Activated naive CD4-positive, alpha-beta T cell treated with anti-CD3 and anti-CD28 coated beads for 36 hours (primary cell): ENCODE data around the gene MYL5. TPM values are rescaled to one million over a fixed set of nuclear protein-coding genes. Genes with fewer than 3 reads are reported as not detected.

ENCODE experiments used
- CTCF ChIA-PET: fragments of 350-600 bp; sonication (Branson Sonifier 250); formaldehyde crosslinking; loops from one replicate; lab custom pipeline; 2021; ENCODE audit warnings: antibody characterized with exemption; lab: Charles Lee
- DNase-seq: peaks from one replicate; pipeline ENCODE4 v3.0.0-alpha.2; 2020
- H3K27ac Mint-ChIP-seq: one replicate; pipeline ENCODE4 v1.8.0; 2021; ENCODE audit warnings: mild to moderate bottlenecking, mixed read lengths
- H3K27me3 Mint-ChIP-seq: one replicate; pipeline ENCODE4 v1.8.0; 2021; ENCODE audit warnings: low read depth, mixed read lengths
- H3K36me3 Mint-ChIP-seq: one replicate; pipeline ENCODE4 v1.8.0; 2021; ENCODE audit warnings: low read depth, mixed read lengths
- H3K4me1 Mint-ChIP-seq: one replicate; pipeline ENCODE4 v1.8.0; 2021; ENCODE audit warnings: low read depth, mixed read lengths
- H3K4me3 Mint-ChIP-seq: one replicate; pipeline ENCODE4 v1.8.0; 2021; ENCODE audit warnings: mild to moderate bottlenecking, moderate library complexity, mixed read lengths
- H3K9me3 Mint-ChIP-seq: one replicate; pipeline ENCODE4 v1.8.0; 2021; ENCODE audit warnings: mixed read lengths
- intact Hi-C: fragments of 100-400 bp; cut with micrococcal nuclease; formaldehyde crosslinking; loops from one replicate; pipeline ENCODE4 v1.15.1; 2023
- total RNA-seq, 2 experiments: library from RNA; stranded (reverse); gene quantifications; one replicate each; pipeline ENCODE4 v1.2.3, GENCODE V29; 2021

Gene MYL5
- total RNA-seq = 10 to 100 TPM; 12.0 to 12.9 TPM

GRCh38 chr4:674172-675035 is at the start of gene MYL5, which contains the start of gene ATP5ME:
Gene MYL5, plus strand, starts transcription at chr4:674542. Its CDS starts 3,485 bp downstream, at chr4:678027.
Gene ATP5ME, minus strand, starts transcription at chr4:674276. Its CDS starts 29 bp downstream, at chr4:674247.
- Mint-ChIP-seq H3K9me3 (no peaks in the 10 kb centered on the region), H3K4me3 (peak within 1 kb of the TSS; percentile 84), H3K4me1 (peaks cover 15% of the 10 kb centered on the region), H3K36me3 (peaks cover 23% of the 10 kb centered on the region), H3K27ac (peak within 1 kb of the TSS; percentile 84), H3K27me3 (no peaks in the 10 kb centered on the region)
- CTCF ChIA-PET = interaction anchor here (0.6 to 2.5 kb wide), 6 partner anchors 10 to 71 kb away, joined by 3 to 9 read pairs (median 4); no protein-coding TSS in a partner anchor
- DNase-seq = peak; percentile 97
- intact Hi-C loops = loop anchor here (1.0 to 10.0 kb wide), 8 partner anchors 10 to 673 kb away; partner anchors contain the start of genes PCGF3, PIGG, UVSSA and ZNF141

- Mint-ChIP-seq H3K36me3 (no peaks in the 10 kb centered on the region), H3K27ac (no peak within 1 kb of the TSS), H3K27me3 (peaks cover 8% of the 10 kb centered on the region), H3K4me1 (no peaks in the 10 kb centered on the region), H3K4me3 (no peak within 1 kb of the TSS), H3K9me3 (no peaks in the 10 kb centered on the region)
- intact Hi-C loops = no loop called here
- CTCF ChIA-PET = no interaction called here
- DNase-seq = no peak
Measured at GRCh38 chr4:624705-625590, 49.4 kb upstream of the MYL5 start, which contains the start of gene PDE6B. Gene PDE6B, plus strand, starts transcription at chr4:625573. Its CDS starts 54 bp downstream, at chr4:625627.

GRCh38 chr4:625631-626161 is 48.6 kb upstream of the MYL5 start:
- CTCF ChIA-PET = no interaction called here
- intact Hi-C loops = no loop called here
- Mint-ChIP-seq H3K36me3 (no peaks in the 10 kb centered on the region), H3K27ac (no peak overlapping the region), H3K4me1 (no peaks in the 10 kb centered on the region), H3K4me3 (no peak overlapping the region), H3K27me3 (peaks cover 5% of the 10 kb centered on the region), H3K9me3 (no peaks in the 10 kb centered on the region)
- DNase-seq = no peak

- H3K4me1 Mint-ChIP-seq = no peaks in the 10 kb centered on the region
- intact Hi-C loops = no loop called here
- H3K9me3 Mint-ChIP-seq = no peaks in the 10 kb centered on the region
- no peaks in the 10 kb centered on the region for H3K36me3 Mint-ChIP-seq
- CTCF ChIA-PET = no interaction called here
- DNase-seq = no peak
- H3K4me3 Mint-ChIP-seq = no peak overlapping the region
- H3K27ac Mint-ChIP-seq = no peak overlapping the region
- H3K27me3 Mint-ChIP-seq = peaks cover 5% of the 10 kb centered on the region
Measured at GRCh38 chr4:626201-627091, 47.9 kb upstream of the MYL5 start.

- Mint-ChIP-seq H3K4me3 (no peak overlapping the region), H3K4me1 (no peaks in the 10 kb centered on the region), H3K9me3 (peaks cover 2% of the 10 kb centered on the region), H3K27me3 (peaks cover 5% of the 10 kb centered on the region), H3K27ac (no peak overlapping the region), H3K36me3 (no peaks in the 10 kb centered on the region)
- intact Hi-C loops = no loop called here
- CTCF ChIA-PET = interaction anchor here (0.6 kb wide), 1 partner anchor 445 kb away, joined by 3 read pairs; no protein-coding TSS in a partner anchor
- DNase-seq = no peak
Measured at GRCh38 chr4:627347-628125, 46.8 kb upstream of the MYL5 start.

GRCh38 chr4:628311-628741 is 46.0 kb upstream of the MYL5 start:
- no peak overlapping the region for H3K4me3 Mint-ChIP-seq
- H3K4me1 Mint-ChIP-seq = no peaks in the 10 kb centered on the region
- H3K27ac Mint-ChIP-seq = no peak overlapping the region
- no peaks in the 10 kb centered on the region for H3K36me3 Mint-ChIP-seq
- peaks cover 5% of the 10 kb centered on the region for H3K9me3 Mint-ChIP-seq
- no peak for DNase-seq
- peaks cover 5% of the 10 kb centered on the region for H3K27me3 Mint-ChIP-seq
- CTCF ChIA-PET = no interaction called here
- intact Hi-C loops = no loop called here

- no peak for DNase-seq
- H3K27ac Mint-ChIP-seq = no peak overlapping the region
- H3K36me3 Mint-ChIP-seq = no peaks in the 10 kb centered on the region
- peaks cover 5% of the 10 kb centered on the region for H3K27me3 Mint-ChIP-seq
- H3K9me3 Mint-ChIP-seq = peaks cover 5% of the 10 kb centered on the region
- CTCF ChIA-PET = no interaction called here
- intact Hi-C loops = no loop called here
- no peaks in the 10 kb centered on the region for H3K4me1 Mint-ChIP-seq
- H3K4me3 Mint-ChIP-seq = no peak overlapping the region
Measured at GRCh38 chr4:628821-629635, 45.3 kb upstream of the MYL5 start.

- no peak overlapping the region for H3K27ac Mint-ChIP-seq
- no peaks in the 10 kb centered on the region for H3K36me3 Mint-ChIP-seq
- H3K9me3 Mint-ChIP-seq = peaks cover 5% of the 10 kb centered on the region
- intact Hi-C loops = no loop called here
- CTCF ChIA-PET = no interaction called here
- no peak overlapping the region for H3K4me3 Mint-ChIP-seq
- H3K27me3 Mint-ChIP-seq = peaks cover 2% of the 10 kb centered on the region
- no peak for DNase-seq
- H3K4me1 Mint-ChIP-seq = no peaks in the 10 kb centered on the region
Measured at GRCh38 chr4:629636-629914, 44.8 kb upstream of the MYL5 start.

- H3K27ac Mint-ChIP-seq = no peak overlapping the region
Measured at GRCh38 chr4:629915-630641, 44.3 kb upstream of the MYL5 start.

GRCh38 chr4:630656-631055 is 43.7 kb upstream of the MYL5 start:
- Mint-ChIP-seq H3K27ac (no peak overlapping the region), H3K27me3 (peaks cover 2% of the 10 kb centered on the region), H3K36me3 (no peaks in the 10 kb centered on the region), H3K9me3 (peaks cover 5% of the 10 kb centered on the region), H3K4me1 (no peaks in the 10 kb centered on the region), H3K4me3 (no peak overlapping the region)
- no peak for DNase-seq
- intact Hi-C loops = no loop called here
- CTCF ChIA-PET = no interaction called here

More at GRCh38 chr4:629915-630641, 44.3 kb upstream of the MYL5 start:
- Mint-ChIP-seq H3K36me3 (no peaks in the 10 kb centered on the region), H3K27me3 (peaks cover 2% of the 10 kb centered on the region), H3K9me3 (peaks cover 5% of the 10 kb centered on the region), H3K4me3 (no peak overlapping the region), H3K4me1 (no peaks in the 10 kb centered on the region)
- no peak for DNase-seq
- intact Hi-C loops = no loop called here
- CTCF ChIA-PET = no interaction called here
